GM19452 (cell line): ENCODE data around the gene CREBRF.
"Not testable (repeated sequence)": the region's sequence is repeated elsewhere in the genome, so short reads cannot be mapped to it uniquely, and the experiment has no call there.

Experiments
- ATAC-seq: cut with Tn5 transposase; IDR thresholded peaks from one replicate; pipeline ENCODE4 v1.9.1; 2021; ENCODE audit not compliant: unreplicated experiment

CREBRF gene

DNA sequence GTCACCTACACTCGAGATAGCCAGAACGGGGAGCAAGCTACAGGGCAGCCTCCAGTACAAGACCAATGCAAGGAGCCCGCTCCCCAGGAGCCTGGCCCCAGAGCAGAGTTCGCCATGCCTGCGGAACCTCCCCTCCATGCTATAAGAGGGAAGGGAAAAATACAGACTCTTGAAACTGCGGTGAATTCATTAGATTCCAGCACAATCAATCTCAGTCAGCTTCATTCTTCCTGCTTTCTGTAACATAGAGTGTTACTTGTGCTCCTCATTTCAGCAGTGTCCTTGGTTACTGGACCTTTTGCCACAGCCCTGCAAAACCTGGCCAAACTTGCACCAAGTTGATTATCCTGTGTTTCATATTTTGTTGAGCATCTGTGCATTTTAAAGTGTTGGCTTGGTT is 22.2 kb upstream of the CREBRF start:
- no peak for ATAC-seq

DNA sequence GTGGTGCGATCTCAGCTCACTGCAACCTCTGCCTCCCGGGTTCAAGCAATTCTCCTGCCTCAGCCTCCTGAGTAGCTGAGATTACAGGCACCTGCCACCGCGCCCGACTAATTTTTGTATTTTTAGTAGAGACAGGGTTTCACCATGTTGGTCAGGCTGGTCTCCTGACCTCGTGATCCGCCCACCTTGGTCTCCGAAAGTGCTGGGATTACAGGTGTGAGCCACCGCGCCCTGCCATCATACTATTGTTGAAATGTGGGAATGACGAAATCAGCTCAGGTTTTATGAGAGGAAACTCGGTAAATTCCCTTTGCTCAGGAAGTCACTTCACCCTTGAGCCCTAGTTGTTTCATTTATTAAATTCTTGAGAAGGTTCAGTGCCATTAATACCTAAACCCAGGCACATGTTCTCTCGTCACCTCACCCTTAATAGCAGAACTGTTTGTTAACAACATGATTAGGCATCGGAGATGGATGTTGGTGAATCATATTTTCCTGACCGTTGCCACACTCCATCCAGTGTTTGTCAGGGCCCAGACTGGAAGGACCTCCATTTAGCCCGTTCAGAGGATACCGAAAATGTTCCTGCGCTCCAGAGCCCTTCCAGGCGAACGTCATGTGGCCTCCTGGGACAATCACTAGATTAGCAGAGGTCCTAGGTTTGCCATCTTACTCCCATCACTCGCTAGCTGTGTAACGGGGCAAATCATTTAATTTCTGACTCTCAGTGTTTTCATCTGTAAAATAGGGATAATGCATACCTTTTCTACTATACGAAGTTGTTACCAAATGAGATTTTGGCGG is 20.0 kb upstream of the CREBRF start:
- ATAC-seq = peak; percentile 76

DNA sequence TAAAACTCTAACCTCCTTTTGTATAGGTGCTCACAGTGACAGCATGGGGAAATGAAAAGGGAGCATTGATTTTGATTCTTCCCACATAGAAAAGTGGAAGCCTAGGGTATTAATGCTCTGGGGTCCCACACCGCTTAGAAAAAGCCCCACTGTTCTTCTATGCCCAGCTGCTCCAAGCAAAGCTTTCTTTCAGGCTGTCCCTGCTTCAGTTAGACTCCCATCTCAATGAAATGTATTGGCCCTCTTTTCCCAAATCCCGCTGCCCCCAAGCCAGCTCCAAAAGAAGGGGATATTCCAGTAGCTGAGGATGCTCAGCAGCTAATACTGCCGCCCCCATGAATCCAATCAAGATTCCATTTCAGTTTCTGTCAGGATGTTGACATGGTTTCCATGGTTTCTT is 17.0 kb upstream of the CREBRF start:
- ATAC-seq = no peak

DNA sequence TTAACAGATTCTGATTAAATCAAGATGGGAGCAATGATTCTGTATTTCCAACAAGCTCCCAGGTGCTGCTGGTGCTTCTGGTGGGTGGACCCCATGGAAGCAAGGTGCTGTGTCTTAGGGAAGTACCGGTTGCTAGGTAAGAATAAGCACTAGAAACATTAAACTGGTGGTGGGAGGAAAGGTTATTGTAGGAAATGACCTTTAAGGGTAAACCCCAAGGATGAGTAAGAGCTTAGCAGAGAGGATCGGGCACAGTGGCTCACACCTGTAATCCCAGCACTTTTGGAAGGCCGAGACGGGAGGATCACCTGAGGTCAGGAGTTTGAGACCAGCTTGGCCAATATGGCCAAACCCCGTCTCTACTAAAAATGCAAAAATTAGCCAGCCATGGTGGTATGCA is 16.2 kb upstream of the CREBRF start:
- no peak for ATAC-seq

DNA sequence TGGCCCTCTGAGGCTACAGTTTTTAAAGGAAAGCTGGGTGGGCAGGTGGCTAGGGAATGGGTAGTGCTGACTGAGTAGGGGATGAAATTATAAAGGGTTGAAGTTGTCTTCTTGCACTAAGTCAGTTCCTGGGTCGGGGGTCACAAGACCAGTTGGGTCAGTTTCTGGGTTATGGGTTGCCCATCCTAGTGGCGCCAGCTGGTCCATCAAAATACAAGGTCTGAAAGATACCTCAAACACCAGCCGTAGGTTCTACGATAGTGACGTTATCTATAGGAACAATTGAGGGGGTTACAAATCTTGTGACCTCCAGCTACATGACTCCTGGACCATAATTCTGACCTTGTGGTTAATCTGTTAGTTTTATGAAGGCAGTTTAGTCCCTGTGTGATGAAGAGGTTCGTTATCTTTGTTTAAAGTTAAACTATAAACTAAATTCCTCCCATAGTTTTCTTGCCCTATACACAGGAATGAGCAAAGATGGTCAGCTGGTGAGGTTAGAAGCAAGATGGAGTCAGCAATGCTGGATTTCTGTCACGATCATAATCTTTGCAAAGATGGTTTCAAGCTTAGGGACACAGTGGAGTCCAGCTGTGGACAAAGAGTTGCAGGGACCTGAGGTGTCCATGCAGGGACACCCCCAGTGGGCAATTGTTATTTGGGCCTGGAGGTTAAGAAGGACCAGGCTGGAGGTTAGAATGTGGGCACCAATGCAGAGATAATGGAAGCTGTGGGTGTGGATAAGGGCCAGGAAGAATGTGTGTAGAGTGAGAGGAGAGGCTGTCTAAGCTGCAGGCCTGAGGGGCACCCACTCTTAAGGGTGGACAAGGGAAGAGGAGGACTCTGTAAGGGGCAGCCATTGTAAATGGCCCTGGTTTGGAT is 14.0 kb upstream of the CREBRF start:
- ATAC-seq = no peak

DNA sequence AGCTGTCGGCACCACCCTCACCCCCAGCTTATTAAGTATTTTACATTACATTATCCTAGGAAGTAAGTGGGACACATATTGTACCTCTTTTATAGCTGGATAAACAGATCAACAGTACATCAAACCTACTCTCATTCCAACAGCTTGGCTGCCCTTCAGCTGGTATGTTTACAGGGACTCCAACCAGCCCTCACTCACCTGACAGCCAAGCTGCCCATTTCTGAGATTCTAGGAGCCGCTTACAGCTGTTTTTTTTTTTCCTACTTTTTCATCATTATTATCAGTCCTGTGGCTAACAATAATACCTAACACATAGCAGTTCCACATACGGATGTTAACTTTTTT is 13.4 kb upstream of the CREBRF start:
- ATAC-seq = no peak

DNA sequence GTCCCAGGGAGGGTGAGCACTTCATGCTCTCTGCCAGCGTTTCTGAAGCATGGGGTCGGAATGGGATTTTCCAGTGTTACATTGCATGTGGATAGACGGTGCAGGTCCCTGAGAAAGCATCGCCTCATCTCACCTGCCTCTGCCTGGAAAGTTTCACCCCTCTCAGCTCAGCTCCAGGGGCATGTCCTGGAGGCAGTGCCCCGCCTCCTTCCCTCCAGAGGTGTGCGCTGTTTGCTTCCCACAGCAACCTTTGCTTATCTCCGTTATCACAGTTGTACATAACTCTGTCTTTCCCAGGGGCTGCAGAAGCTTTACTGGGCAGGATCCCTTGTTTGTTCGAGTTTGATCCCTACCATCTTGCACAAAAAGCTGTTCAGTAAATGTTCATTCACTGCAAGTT is 10.7 kb upstream of the CREBRF start:
- no peak for ATAC-seq

DNA sequence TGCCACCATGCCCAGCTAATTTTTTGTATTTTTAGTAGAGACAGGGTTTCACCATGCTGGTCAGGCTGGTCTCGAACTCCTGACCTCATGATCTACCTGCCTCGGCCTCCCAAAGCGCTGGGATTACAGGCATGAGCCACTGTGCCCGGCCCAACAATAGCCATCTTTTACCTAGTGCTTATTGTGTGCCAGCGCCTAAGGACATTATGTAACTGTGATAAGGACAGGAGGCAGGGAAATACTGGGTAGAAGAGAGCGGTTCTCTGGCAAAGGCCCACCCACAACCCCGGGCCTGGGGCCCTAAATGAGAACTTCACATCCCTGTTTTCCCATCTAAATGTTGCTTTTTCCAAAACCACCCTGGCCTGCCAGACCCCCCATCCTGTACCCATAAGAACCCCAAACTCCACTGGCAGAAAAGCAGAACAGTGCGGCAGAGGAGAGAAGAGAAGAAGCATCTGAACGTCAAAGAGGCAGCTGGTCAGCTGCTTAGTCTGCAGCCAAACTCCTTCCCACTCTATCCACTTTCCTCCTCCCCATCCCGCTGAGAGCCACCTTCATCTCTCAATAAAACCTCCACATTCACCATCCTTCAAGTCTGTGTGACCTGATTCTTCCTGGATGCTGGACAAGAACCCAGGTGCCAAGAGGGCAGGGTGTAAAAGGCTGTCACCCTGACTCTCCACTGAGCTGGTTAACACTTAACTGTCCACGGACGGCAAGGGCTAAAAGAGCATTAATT is 8.9 kb upstream of the CREBRF start:
- ATAC-seq = not testable (repeated sequence)

DNA sequence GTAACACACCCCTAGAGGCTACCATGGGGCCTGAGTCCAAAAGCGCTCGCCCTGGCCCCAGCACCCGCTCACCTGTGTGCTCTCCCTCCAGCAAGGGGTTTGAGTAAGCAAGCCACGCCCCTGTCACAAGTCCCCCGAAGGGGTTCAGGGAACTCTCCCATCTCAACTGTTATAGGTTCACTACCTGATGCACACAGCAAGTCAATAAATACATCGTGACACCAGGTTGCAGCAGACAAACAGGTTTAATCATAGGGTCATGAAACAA is 8.4 kb upstream of the CREBRF start:
- ATAC-seq = no peak

DNA sequence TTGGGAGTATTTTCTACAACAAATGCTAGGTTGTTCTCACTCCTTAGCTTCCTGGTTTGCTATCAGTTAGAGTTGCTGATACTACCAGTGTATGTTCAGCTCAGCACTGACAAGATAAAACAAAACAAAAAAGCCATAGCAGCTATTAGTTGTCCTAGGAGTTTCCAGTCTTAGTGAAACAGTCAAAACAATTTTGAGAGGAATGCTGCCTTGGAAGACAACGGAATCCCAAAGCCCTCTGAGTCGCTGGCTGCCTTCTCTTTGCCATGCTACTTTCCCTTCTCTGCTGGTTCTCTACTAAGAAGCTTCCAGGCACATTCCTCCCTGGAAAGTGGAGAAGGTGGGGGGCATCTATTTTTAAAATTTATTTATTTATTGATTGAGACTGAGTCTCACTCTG is 5.4 kb upstream of the CREBRF start:
- ATAC-seq = no peak

DNA sequence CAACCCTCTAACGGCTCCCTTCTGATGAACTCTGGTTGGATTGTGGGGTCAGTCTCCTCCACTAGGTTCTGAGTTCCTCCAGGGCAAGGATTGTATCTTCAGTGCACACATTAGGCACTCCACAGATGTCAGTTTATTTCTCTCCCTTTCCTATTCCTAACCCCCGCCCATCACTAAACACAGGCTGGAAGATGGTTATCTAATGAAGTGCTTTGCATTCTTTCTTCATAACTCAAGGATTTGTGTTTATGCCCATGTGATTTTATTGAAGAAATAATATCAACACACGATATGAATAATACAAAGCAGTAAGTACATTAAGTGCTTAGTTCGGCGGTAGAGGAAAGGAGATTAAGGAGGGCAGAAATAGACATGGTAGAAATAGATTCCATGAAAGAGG is 4.4 kb upstream of the CREBRF start:
- ATAC-seq = no peak

DNA sequence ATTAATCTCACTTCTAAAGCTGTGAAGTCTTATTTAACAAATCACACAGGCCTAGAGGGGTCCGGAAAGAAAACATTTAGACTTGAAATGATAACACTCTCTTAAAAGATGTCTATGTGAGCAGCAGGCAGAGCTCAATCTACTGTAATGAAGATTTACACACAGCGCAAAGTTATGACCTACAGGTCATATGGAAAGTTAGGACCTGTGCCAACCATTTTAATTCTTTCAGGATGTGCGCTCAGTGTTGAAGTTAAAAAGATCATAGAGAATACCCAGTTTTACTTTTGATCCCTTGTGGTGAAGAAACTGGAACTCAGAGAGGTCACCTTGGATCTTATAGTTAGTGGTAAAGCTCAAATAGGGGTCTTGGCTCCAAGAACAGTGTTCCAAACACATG is 3.1 kb upstream of the CREBRF start:
- no peak for ATAC-seq

DNA sequence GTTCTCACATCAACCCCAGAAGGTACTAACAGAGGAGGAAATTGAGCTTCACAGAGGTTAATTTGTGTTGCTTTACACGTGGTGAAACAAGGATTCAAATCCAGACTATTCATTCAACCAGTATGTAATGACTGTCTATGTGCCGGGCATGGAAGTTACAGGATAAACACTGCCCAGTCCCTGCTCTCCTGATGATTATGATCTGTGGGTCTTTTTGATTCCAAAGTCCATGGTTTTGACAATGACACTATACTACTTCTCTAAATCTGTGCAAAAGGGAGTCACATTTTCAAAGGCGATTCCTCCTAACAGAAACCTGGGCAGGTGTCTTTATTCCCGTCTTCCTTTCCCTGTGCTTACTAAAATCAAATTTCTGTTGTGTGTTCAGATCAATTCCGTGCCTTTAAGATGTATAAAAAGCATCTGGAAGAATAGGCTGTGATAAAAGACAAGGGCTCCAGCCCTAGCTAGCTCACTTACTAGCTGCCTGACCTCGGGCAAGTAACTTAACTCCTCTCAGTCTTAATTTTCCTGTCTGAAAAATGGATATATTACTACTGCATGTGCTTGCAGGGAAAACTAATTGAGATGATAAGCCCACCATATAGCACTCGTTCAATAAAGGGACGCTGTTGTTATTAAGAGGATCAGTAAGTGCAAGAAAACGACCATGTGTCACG is 970 bp upstream of the CREBRF start:
- no peak for ATAC-seq

DNA sequence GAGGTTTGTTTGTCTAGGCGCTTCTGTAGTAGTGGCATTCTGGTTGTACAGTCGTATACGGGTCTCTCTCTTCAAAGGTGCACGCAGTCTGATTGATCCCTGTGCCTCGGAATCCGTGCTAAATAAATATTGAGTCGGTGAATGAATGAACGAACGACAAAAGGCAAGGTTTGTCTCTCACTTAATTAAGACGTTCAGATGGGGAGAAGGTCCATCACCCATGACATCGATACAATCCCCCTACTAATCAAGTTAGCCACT is 500 bp upstream of the CREBRF start:
- peak; percentile 1 for ATAC-seq

DNA sequence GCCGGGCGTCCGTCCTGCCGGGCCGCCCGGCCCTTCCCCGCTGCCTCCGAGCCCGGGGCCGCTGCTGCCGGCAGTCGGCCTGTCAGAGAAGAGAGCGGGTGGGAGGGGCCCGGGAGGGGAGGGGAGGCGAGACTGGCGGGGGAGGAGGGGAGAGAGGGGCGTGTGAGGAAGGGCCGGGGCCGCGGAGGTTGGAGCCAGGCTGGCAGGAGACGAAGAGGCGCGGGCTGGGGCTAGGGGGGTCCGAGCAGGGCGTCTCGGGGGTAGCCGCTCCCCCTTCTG is 570 bp downstream of the CREBRF start:
- ATAC-seq = peak; percentile 27

DNA sequence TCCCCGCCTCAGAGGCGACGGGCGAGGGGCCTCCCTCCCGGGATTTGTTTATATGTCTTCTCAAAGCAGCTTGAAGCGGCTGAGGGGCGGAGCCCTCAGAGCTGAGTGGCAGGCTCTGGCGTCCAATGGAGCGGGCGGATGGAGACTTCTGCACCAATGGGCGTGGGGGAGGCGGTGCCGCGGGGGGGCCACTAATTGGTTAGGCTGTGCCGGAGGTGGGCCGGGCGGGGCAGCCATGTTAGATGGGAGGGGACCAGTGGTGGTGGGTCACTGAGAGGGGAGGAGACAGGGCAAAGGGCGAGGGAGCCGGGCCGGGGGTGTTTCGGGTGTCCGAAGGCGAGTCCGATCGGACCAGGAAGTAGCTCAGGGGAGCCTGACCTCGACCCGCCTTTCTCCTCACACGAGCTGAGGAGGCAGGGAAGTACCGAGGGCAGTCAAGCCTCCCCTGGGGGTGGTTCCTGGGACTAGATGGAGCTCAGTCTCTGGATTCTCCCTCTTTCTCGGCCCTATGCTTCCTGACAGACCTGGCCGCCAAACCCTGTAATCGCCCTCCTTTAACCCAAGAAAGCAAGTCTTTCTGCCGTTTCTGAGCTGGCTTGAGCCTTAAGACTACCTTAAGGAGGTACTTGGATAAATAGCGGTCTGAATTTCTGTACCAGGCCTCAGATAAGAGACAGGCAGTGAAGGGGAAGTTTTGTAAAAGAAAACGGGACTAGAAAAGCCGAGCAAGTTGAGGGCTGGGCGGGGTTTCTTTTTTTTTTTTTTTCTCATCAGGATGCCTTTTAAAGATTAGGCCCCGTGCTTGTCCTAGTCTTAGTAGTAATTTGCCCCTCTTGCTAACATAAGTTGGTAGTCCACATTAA is 1.1 kb downstream of the CREBRF start:
- ATAC-seq = peak; percentile 76

DNA sequence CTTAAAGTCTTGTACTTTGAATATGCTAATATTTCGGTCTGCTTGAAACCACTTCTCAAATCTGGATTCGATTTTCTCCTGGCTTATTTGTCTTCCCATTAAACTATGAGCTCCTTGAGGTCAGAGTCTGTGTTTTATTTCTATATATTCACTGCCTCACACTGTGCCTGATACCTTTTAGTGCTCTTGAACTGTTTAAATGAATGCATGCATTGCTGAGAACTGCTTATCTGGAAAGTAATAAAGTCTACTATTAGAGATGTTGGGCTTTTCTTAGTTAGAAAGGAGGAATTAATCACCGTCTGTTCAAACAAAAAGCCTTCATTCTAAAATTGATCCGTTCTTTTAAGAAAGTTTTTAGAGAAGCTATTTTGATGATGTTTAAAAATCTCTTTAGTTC is 6.0 kb downstream of the CREBRF start:
- ATAC-seq = no peak

DNA sequence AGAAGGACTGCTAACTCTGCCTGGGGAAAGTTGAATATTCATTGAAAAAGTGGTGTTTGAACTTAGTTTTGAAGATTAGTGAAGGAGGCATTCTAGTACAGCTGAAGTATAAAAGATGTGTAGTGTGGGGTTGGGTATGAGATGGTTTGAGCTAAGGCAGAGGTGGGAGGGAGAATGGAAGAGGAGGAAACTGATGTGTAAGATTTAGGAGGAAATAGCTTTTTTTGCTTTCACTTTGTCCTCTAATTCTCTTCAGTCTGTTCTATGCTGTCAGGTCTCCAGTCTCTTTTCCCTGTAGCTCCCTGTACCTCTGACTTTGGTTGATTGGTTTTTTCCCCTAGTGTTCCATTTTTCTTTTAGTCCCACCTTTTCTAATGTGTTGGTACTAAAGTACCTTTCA is 9.0 kb downstream of the CREBRF start:
- no peak for ATAC-seq

DNA sequence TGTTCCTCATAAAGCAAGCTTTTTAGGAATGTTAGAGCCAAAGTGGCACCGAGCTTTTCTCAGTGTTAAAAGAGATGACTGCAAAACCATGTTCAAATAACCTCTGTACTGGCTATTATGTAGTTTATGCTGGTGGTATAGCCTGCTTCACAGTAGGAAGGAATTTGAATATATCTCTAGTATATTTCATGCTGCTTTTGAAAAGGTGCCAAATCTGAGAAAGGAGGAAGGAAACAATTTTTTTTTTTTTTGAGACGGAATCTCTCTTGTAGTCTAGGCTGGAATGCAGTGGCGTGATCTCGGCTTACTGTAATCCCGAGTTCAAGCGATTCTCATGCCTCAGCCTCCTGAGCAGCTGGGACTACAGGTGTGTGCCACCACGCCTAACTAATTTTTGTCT is 13.5 kb downstream of the CREBRF start:
- no peak for ATAC-seq

DNA sequence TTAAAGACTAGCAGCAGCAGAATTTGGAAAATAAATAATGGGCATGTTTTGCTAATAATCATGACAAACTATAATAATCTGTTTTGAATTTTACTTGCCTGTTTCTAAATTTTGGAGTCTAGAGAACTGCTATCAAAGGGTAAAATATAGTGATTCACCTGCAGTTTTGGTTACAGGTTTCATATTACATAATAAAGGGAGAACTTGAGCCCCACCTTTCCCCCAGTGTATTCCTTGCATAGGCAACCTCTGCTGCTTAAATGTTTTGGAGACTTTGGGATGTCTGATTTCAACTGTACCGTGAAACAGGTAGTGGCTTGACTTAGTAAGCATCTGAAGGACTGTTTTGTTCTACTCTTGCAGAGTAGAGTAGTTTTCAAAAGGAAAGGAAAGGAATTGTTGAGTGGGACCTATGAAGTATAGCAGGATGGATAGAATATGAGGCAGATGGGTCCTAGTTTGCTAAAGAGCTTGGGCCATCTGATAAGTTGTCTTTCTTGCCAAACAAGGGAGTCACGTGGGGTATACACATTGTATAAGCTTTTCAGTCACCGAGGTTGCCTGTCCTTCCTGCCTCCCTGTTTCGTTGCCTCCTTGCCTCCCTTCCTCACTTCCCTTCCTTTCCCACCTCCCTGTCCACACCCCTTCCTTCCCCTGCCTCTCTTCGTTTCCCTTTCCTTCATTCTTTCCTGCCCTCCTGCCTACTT is 19.1 kb downstream of the CREBRF start:
- ATAC-seq = no peak
